ENCODE measurements around the gene LRRFIP2. TPM values are rescaled to one million over a fixed set of nuclear protein-coding genes. Genes with fewer than 3 reads are reported as not detected.
"Not testable (repeated sequence)": the region's sequence is repeated elsewhere in the genome, so short reads cannot be mapped to it uniquely, and the experiment has no call there.

LRRFIP2 gene
- total RNA-seq, 1 donor from 2014 or later = 40.0 TPM

DNA sequence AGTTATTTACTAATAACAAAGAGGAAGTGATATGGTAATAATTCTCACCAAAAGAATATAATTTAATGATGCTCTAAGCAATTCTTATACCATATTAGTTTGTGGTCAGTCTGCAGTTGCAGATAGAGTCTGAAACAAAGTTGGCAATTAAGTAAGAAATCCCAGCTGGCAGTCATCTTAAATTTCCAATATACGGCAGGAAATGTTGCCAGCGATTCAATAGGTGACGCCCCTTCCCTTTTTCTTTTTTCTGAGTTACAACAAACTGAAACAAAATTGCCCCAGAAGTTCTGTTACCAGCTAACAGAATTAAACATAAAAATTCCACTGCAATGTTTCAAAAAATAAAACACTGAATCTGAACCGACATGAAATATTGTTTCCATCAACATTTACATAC, 26.7 kb downstream of the LRRFIP2 start:
- H3K4me3 Mint-ChIP-seq (ENCODE audit: unreplicated experiment) = no peak overlapping the region
- H3K9me3 Mint-ChIP-seq (ENCODE audit: unreplicated experiment) = no peaks in the 10 kb centered on the region
- H3K27ac Mint-ChIP-seq (ENCODE audit: unreplicated experiment) = no peak overlapping the region
- DNase-seq (ENCODE audit: low spot score) = no peak
- H3K36me3 Mint-ChIP-seq (ENCODE audit: low read depth, unreplicated experiment) = peaks cover 13% of the 10 kb centered on the region
- H3K27me3 Mint-ChIP-seq (ENCODE audit: unreplicated experiment) = peaks cover 2% of the 10 kb centered on the region
- H3K4me1 Mint-ChIP-seq (ENCODE audit: unreplicated experiment) = peaks cover 27% of the 10 kb centered on the region
- TF ChIP-seq, protein P1, sequence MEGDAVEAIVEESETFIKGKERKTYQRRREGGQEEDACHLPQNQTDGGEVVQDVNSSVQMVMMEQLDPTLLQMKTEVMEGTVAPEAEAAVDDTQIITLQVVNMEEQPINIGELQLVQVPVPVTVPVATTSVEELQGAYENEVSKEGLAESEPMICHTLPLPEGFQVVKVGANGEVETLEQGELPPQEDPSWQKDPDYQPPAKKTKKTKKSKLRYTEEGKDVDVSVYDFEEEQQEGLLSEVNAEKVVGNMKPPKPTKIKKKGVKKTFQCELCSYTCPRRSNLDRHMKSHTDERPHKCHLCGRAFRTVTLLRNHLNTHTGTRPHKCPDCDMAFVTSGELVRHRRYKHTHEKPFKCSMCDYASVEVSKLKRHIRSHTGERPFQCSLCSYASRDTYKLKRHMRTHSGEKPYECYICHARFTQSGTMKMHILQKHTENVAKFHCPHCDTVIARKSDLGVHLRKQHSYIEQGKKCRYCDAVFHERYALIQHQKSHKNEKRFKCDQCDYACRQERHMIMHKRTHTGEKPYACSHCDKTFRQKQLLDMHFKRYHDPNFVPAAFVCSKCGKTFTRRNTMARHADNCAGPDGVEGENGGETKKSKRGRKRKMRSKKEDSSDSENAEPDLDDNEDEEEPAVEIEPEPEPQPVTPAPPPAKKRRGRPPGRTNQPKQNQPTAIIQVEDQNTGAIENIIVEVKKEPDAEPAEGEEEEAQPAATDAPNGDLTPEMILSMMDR (IDR thresholded peaks at IDR 0.05; ENCODE audit: unreplicated experiment) = no peak

DNA sequence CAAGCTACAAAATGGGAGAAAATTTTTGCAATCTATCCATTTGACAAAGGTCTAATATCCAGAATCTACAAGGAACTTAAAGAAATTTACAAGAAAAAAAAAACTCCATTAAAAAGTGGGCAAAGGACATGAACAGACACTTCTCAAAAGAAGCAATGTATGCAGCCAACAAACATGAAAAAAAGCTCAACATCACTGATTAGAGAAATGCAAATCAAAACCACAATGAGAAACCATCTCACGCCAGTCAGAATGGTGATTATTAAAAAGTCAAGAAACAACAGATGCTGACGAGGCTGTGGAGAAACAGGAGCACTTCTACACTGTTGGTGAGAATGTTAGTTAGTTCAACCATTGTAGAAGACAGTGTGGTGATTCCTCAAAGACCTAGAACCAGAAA, 27.5 kb downstream of the LRRFIP2 start:
- peaks cover 30% of the 10 kb centered on the region for H3K4me1 Mint-ChIP-seq (ENCODE audit: unreplicated experiment)
- not testable (repeated sequence) for H3K9me3 Mint-ChIP-seq (ENCODE audit: unreplicated experiment); H3K27me3 Mint-ChIP-seq (ENCODE audit: unreplicated experiment); H3K4me3 Mint-ChIP-seq (ENCODE audit: unreplicated experiment); DNase-seq (ENCODE audit: low spot score)
- H3K36me3 Mint-ChIP-seq (ENCODE audit: low read depth, unreplicated experiment) = peaks cover 17% of the 10 kb centered on the region
- peak overlapping the region; percentile 97 for H3K27ac Mint-ChIP-seq (ENCODE audit: unreplicated experiment)

DNA sequence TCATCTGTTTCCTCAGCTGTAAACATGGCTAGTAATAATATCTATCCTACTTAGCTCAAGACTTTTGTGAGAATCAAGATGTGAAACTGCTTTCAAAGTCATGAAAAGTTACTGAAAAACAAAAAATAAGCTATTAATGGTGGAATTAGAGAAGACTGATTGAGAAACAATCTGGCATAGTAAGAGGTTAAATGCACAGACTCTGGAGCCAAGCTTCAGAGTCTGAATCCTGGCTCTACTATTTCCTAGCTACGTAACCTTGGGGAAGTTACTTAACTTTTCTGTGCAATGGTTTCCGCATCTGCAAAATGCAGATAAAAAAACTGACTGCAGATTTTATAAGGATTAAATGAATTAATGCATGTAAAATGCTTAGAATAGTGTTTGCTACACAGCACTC, 28.8 kb downstream of the LRRFIP2 start:
- peaks cover 3% of the 10 kb centered on the region for H3K27me3 Mint-ChIP-seq (ENCODE audit: unreplicated experiment)
- peak overlapping the region; percentile 97 for H3K27ac Mint-ChIP-seq (ENCODE audit: unreplicated experiment)

DNA sequence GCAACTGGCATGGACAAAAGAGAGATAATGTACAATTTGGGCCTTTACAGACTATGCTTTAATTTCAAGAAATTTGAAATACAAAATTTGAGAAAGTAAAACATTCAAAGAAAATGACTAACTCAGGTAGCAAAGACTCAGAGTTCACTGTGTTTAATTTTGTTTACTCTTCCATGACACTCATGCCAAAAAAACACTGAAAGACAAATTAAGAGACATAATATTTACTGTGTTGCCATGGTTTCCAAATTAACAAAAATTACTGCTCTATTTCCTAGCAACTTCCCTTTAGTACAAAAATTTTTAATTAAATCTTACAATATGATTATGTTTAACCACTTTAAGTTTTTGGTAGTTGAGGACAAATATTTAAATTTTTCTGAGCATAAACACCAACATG, 29.6 kb downstream of the LRRFIP2 start:
- peak overlapping the region; percentile 97 for H3K27ac Mint-ChIP-seq (ENCODE audit: unreplicated experiment)
- peaks cover 30% of the 10 kb centered on the region for H3K4me1 Mint-ChIP-seq (ENCODE audit: unreplicated experiment)
- no peaks in the 10 kb centered on the region for H3K9me3 Mint-ChIP-seq (ENCODE audit: unreplicated experiment)
- no peak for DNase-seq (ENCODE audit: low spot score)
- H3K36me3 Mint-ChIP-seq (ENCODE audit: low read depth, unreplicated experiment) = peaks cover 17% of the 10 kb centered on the region
- H3K27me3 Mint-ChIP-seq (ENCODE audit: unreplicated experiment) = peaks cover 3% of the 10 kb centered on the region
- H3K4me3 Mint-ChIP-seq (ENCODE audit: unreplicated experiment) = no peak overlapping the region
- TF ChIP-seq, protein P1 (IDR thresholded peaks at IDR 0.05; ENCODE audit: unreplicated experiment) = no peak

More for the DNA sequence above, 28.8 kb downstream of the LRRFIP2 start:
- TF ChIP-seq, protein P1 (IDR thresholded peaks at IDR 0.05; ENCODE audit: unreplicated experiment) = no peak
- Mint-ChIP-seq H3K9me3 (ENCODE audit: unreplicated experiment) (no peaks in the 10 kb centered on the region), H3K4me1 (ENCODE audit: unreplicated experiment) (peaks cover 30% of the 10 kb centered on the region), H3K36me3 (ENCODE audit: low read depth, unreplicated experiment) (peaks cover 17% of the 10 kb centered on the region), H3K4me3 (ENCODE audit: unreplicated experiment) (no peak overlapping the region)
- DNase-seq (ENCODE audit: low spot score) = no peak

DNA sequence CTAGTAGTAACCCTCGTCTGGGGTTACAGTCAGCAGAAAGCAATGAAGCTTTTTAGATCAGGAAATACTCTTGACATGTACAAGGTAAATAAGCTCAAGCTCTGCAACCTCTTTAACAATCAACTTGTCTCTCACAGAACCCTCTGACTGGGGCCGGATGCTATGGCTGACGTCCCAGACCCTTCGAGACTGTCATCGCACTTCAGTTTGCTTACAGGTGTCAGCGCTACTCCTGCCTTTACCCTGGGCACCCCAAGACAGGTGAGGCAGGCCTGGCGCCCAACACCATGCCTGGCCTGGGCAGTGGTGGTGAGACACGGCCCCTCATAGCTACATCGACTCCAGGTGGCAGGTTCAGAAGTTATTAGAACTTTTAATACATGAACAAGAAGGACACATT, 30.6 kb downstream of the LRRFIP2 start:
- no peak for DNase-seq (ENCODE audit: low spot score)
- Mint-ChIP-seq H3K27ac (ENCODE audit: unreplicated experiment) (peak overlapping the region; percentile 97), H3K36me3 (ENCODE audit: low read depth, unreplicated experiment) (peaks cover 17% of the 10 kb centered on the region), H3K9me3 (ENCODE audit: unreplicated experiment) (no peaks in the 10 kb centered on the region), H3K4me3 (ENCODE audit: unreplicated experiment) (no peak overlapping the region), H3K27me3 (ENCODE audit: unreplicated experiment) (peaks cover 3% of the 10 kb centered on the region), H3K4me1 (ENCODE audit: unreplicated experiment) (peaks cover 30% of the 10 kb centered on the region)
- TF ChIP-seq, protein P1 (IDR thresholded peaks at IDR 0.05; ENCODE audit: unreplicated experiment) = no peak
